Spinal cord (tissue), 10 donors: Measurements from ENCODE around the gene STARD4. TPM values are rescaled to one million over a fixed set of nuclear protein-coding genes. Genes with fewer than 3 reads are reported as not detected.

Source experiments
- DNase-seq, 6 donors: peaks; one replicate each; pipeline versions ENCODE4 v3.0.0 to v3.0.0-alpha.2; 2013 to 2015; ENCODE audit warnings: low spot score in 6 of 6, low read depth in 4 of 6
- H3K27ac ChIP-seq: one replicate; pipeline ENCODE4 v1.5.1; 2013; ENCODE audit warnings: low read depth, low read length, control low read depth
- H3K27me3 ChIP-seq: one replicate; pipeline ENCODE4 v1.6.1; 2013; ENCODE audit warnings: low read length; ENCODE audit not compliant: control insufficient read depth, insufficient read depth
- H3K36me3 ChIP-seq: one replicate; pipeline ENCODE4 v1.6.1; 2013; ENCODE audit warnings: low read length; ENCODE audit not compliant: control insufficient read depth, insufficient read depth
- H3K4me1 ChIP-seq: one replicate; pipeline ENCODE4 v1.6.1; 2013; ENCODE audit warnings: low read length; ENCODE audit not compliant: control insufficient read depth, insufficient read depth
- H3K4me3 ChIP-seq: one replicate; pipeline ENCODE4 v1.5.1; 2013; ENCODE audit warnings: low read depth, low read length, control low read depth
- H3K9me3 ChIP-seq: one replicate; pipeline ENCODE4 v1.6.1; 2013; ENCODE audit warnings: low read length; ENCODE audit not compliant: control insufficient read depth, insufficient read depth
- WGBS: methylation state at CpG from one replicate; pipeline ENCODE4 v1.1.5; 2013; ENCODE audit warnings: missing lambda C conversion rate; ENCODE audit not compliant: insufficient coverage; 5-methylcytosine and 5-hydroxymethylcytosine counted together
- polyA plus RNA-seq, 2 donors: library from polyadenylated mRNA; unstranded; fragments of 120-200 nt; gene quantifications; one replicate each; pipeline ENCODE4 v1.2.1, GENCODE V29; 2013; ENCODE audit not compliant: insufficient read length in 2 of 2
- total RNA-seq, 2 donors: library from RNA; depleted of rRNA in 1 of 2; stranded (reverse); fragments of 120-200 nt in 1 of 2; fragments of >200 nt in 1 of 2; gene quantifications; one replicate each; pipeline versions ENCODE4 v1.2.3 to v1.2.4, GENCODE V29; 2013 to 2014
- donor health status: healthy.

Gene STARD4
- total and polyA plus RNA-seq, 4 donors, result 36.2 to 97.6 (median 50.8) TPM

DNA sequence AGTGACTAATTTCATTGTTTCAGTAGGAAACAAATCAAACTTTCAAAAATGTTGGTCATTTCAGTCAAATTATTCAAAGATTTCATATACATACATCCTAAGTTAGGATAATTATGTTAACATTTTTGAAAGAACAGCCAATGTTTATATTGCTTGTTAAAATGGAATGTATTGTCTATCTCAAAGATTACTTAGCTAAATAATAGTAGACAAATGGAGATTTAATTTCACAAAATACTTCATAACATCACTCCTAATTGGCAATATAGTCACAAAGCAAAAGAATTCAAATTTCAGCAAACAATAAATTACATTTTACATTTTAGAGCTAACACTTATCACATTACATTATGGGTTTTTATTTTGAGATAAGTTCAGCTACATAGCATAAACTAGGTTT, 25.4 kb downstream of the STARD4 start:
- DNase-seq, result no peak
- H3K36me3 ChIP-seq, result peaks cover 4% of the 10 kb centered on the region
- H3K9me3 ChIP-seq, result no peaks in the 10 kb centered on the region
- no peak overlapping the region for H3K4me3 ChIP-seq
- H3K4me1 ChIP-seq, result no peaks in the 10 kb centered on the region
- H3K27me3 ChIP-seq, result no peaks in the 10 kb centered on the region
- no peak overlapping the region for H3K27ac ChIP-seq

DNA sequence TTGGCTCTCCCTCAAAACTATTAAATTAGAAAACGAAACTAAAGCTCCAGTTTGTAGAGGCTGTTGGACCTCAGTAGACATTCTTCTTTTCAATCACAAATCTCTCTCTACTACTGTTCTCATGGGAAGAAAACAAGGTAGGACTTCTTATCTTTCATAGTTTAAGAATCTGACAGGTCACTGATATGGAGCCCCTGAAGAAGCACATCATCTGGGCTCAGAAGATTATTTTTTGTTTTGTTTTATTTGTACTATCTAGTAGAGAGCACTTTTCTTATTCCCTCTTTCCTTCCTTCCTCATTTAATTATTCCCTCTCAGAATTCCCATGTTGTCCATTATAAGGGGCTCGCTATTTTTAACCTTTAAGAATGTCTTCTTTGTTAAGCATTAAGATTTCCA, 26.3 kb downstream of the STARD4 start:
- Histone ChIP-seq H3K27ac (no peak overlapping the region), H3K27me3 (no peaks in the 10 kb centered on the region), H3K9me3 (no peaks in the 10 kb centered on the region), H3K4me1 (no peaks in the 10 kb centered on the region), H3K36me3 (peaks cover 4% of the 10 kb centered on the region), H3K4me3 (no peak overlapping the region)
- WGBS, result no CpG with 5 or more reads among the region's 2 CpGs
- DNase-seq, result no peak

DNA sequence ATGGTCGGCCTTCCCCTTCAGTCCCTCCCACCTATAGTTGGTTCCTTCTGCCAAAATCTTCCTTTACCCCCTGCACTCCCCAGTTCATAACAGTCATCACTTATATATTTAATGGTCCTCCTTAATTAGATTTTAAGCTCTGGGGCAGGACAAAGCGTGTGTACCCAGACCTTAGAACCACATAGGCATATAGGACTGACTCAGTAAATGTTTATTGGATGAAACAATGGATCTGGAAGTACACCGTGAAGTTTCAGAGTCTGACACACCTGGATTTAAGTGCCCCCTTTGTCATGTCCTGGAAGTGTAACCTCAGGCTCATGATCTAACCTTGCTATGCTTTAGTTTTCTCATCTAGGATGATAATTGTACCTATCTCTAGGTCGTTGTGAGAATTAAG, 32.0 kb downstream of the STARD4 start:
- WGBS, result 93% methylated on average over 2 of the region's 4 CpGs
- no peaks in the 10 kb centered on the region for H3K27me3 ChIP-seq
- no peak overlapping the region for H3K27ac ChIP-seq
- no peaks in the 10 kb centered on the region for H3K4me1 ChIP-seq
- H3K4me3 ChIP-seq, result no peak overlapping the region
- H3K36me3 ChIP-seq, result peaks cover 4% of the 10 kb centered on the region
- DNase-seq, result no peak
- no peaks in the 10 kb centered on the region for H3K9me3 ChIP-seq

DNA sequence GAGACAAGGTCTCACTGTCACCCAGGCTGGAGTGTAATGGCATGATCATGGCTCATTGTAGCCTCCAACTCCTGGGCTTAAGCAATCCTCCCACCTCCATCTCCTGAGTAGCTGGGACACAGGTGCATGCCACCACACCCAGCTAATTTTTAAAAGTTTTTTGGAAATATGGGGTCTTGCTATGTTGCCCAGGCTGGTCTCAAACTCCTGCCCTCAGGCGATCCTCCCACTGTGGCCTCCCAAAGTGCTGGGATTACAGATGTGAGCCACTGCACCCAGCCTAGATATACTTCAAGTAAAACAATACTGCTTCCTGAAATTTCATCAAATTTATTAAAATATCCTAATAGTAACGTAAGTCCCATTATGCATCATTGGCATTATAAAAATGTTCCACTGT, 33.4 kb downstream of the STARD4 start:
- H3K9me3 ChIP-seq, result no peaks in the 10 kb centered on the region
- H3K27ac ChIP-seq, result no peak overlapping the region
- no peak overlapping the region for H3K4me3 ChIP-seq
- DNase-seq, result no peak
- WGBS, result 100% methylated on average over 1 of the region's 2 CpGs
- H3K36me3 ChIP-seq, result peaks cover 2% of the 10 kb centered on the region
- no peaks in the 10 kb centered on the region for H3K4me1 ChIP-seq
- no peaks in the 10 kb centered on the region for H3K27me3 ChIP-seq

DNA sequence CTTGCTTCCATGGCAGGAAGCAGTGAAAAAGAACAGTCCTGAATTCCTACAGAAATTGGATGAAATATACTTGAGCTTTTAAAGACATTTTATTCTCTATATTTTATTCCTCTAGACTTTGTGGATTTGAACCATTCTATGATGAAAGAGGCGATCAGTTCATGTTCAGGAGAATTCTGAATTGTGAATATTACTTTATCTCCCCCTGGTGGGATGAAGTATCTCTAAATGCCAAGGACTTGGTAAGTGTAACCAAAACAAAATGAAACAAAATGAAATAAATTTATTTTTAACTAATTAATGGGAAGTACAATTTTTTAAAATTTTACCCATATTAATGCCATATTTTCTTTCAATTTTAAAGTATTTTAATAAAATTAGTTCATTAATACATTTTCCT, 34.1 kb downstream of the STARD4 start:
- peak in 2 of 6 donors; percentile 54 to 64 for DNase-seq
- H3K27ac ChIP-seq, result no peak overlapping the region
- H3K4me3 ChIP-seq, result no peak overlapping the region
- no peaks in the 10 kb centered on the region for H3K27me3 ChIP-seq
- H3K9me3 ChIP-seq, result no peaks in the 10 kb centered on the region
- no CpG with 5 or more reads among the region's 1 CpG for WGBS
- H3K36me3 ChIP-seq, result no peaks in the 10 kb centered on the region
- no peaks in the 10 kb centered on the region for H3K4me1 ChIP-seq

DNA sequence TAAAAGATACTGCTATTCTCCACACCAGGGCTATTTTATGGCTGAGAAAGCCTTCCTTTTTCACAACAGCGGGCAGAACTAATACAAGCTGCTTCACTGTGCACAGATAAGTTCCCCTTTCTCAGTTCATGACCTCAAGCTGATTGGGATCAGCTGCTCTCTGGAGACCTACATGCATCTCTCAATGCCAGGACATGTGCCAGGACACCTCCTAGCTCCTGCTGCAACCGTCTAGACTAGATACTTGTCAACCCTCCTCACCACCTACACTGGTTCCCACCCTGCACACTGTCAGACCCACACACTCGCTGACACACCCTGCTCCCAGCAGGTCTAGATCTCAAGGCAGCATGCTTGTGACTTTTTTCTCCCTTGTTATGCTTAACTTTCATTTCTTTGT, 39.8 kb downstream of the STARD4 start:
- H3K4me1 ChIP-seq, result no peaks in the 10 kb centered on the region
- no peak for DNase-seq

DNA sequence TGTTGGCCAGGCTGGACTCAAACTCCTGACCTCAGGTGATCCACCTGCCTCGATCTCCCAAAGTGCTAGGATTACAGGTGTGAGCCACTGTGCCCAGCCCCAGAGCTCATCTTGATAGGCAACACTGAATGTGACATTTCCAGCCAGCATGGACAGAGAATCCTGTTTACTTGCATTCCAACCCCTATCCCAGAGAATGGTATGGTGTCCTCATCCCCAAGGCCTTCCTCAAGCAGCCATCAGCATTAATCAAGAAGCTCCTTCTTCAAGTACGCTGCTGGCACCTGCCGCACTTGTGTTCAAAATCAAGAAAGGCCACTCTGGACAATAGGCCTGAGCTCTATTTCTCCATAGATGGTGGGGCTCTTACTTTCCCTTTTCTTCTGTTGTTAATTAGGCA, 40.2 kb downstream of the STARD4 start:
- Histone ChIP-seq H3K27ac (no peak overlapping the region), H3K4me3 (no peak overlapping the region), H3K9me3 (no peaks in the 10 kb centered on the region), H3K4me1 (no peaks in the 10 kb centered on the region), H3K27me3 (no peaks in the 10 kb centered on the region), H3K36me3 (no peaks in the 10 kb centered on the region)
- DNase-seq, result no peak
- WGBS, result 72% methylated on average over 3 of the region's 3 CpGs

More for the DNA sequence above, 39.8 kb downstream of the STARD4 start:
- H3K36me3 ChIP-seq, result no peaks in the 10 kb centered on the region
- H3K27me3 ChIP-seq, result no peaks in the 10 kb centered on the region
- 45% methylated on average over 3 of the region's 3 CpGs for WGBS
- H3K9me3 ChIP-seq, result no peaks in the 10 kb centered on the region
- no peak overlapping the region for H3K27ac ChIP-seq
- no peak overlapping the region for H3K4me3 ChIP-seq

DNA sequence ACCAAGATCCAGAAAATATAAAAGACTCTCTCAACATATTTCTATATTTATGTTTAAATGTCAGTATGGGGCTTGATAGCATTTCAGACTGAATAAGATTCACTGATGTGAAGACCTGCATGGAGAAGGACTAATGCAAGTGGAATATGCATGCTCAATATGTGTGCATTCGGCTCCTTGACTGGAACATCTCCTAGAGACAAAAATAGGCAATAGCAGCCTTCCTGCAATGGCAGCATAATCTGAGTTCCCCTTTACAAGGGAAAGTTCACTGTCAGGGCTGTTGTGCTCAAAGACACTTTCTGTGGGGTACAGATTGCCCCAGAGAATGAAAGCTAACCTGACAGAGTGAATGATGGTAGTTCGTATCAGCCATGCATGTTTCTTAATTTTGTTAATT, 42.4 kb downstream of the STARD4 start:
- WGBS, result no CpG with 5 or more reads among the region's 2 CpGs
- DNase-seq, result no peak
- no peak overlapping the region for H3K27ac ChIP-seq

DNA sequence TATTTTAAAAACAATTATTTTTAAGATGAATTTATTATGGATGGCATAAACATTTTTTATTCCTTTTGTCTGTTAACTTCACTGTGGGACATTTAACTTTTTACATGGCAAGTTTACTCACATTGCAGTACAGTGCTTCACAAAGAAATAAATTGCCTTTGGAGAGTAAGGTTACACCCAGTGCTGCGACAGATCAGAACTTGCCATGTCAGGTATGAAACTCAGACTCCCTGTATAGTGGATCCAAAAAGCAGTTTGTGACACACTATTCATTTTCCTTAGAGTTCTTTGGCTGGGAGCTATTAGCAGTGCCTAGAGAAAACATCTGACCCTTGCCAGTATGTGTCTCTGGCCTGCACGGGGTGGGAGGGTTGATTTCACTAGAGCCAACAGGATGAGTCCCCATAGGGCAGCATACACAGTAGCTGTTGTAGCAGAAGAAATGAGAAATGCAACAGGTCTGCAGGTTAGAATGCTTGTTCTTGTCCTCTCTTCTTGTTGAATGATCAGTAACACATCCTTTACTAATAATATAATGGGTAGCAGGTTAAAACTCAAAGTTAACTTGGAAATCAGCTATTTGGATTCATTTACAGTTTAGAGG, 42.9 kb downstream of the STARD4 start:
- Histone ChIP-seq H3K4me3 (no peak overlapping the region), H3K27ac (no peak overlapping the region), H3K9me3 (no peaks in the 10 kb centered on the region), H3K4me1 (no peaks in the 10 kb centered on the region), H3K27me3 (no peaks in the 10 kb centered on the region), H3K36me3 (no peaks in the 10 kb centered on the region)
- WGBS, result 100% methylated on average over 1 of the region's 2 CpGs
- no peak for DNase-seq

More for the DNA sequence above, 42.4 kb downstream of the STARD4 start:
- Histone ChIP-seq H3K9me3 (no peaks in the 10 kb centered on the region), H3K4me1 (no peaks in the 10 kb centered on the region), H3K27me3 (no peaks in the 10 kb centered on the region), H3K4me3 (no peak overlapping the region), H3K36me3 (no peaks in the 10 kb centered on the region)

DNA sequence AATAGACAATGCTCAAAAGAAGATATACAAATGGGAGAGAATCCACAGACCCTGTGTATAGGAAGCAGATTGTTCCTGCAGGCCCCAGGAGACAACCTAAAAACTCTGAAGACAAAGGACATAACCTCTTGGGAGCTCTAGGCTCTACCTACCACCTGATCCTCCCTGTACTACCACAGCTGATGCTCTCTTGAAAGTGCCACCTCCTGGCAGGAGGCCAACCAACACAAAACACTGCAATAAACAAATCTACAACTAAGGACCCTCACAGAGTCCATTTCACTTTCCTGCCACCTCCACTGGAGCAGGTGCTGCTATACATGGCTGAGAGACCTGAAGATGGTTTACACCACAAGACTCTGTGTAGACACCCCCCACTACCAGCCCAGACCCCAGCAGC, 49.0 kb downstream of the STARD4 start:
- H3K36me3 ChIP-seq, result no peaks in the 10 kb centered on the region
- no peak overlapping the region for H3K27ac ChIP-seq
- H3K4me3 ChIP-seq, result no peak overlapping the region
- no peaks in the 10 kb centered on the region for H3K27me3 ChIP-seq
- H3K4me1 ChIP-seq, result no peaks in the 10 kb centered on the region
- DNase-seq, result peak in 1 of 6 donors; percentile 41
- H3K9me3 ChIP-seq, result no peaks in the 10 kb centered on the region
